K562 (cell line): ENCODE measurements around the gene LLCFC1. TPM values are rescaled to one million over a fixed set of nuclear protein-coding genes. Genes with fewer than 3 reads are reported as not detected.

ENCODE experiments used
- ATAC-seq: fragments of 200-7000 bp; cut with Tn5 transposase; 3 replicates; pipeline ENCODE4 v1.9.1; 2020; ENCODE audit warnings: moderate library complexity
- BruUV-seq: library from RNA; stranded (reverse); fragments of 400-500 nt; replicated peaks from 2 replicates; lab custom pipeline; 2021; lab: Mats Ljungman, UMichigan
- CTCF ChIA-PET: fragments of 300-600 bp; formaldehyde crosslinking; extraction: SDS; loops from one replicate; lab custom pipeline; 2021; ENCODE audit warnings: low intra/inter-chr PET ratio; lab: Yijun Ruan, JAX
- POLR2A ChIA-PET: fragments of 300-600, 350-650 bp; sonication (Branson Sonifier 250); formaldehyde crosslinking; extraction: SDS; loops from one replicate; lab custom pipeline; 2021; ENCODE audit warnings: antibody characterized with exemption, inconsistent platforms; lab: Yijun Ruan, JAX
- DNase-seq, 4 experiments: peaks; one replicate each; pipeline versions ENCODE4 v3.0.0 to v3.0.0-alpha.2; 2011 to 2018; ENCODE audit warnings: low spot score in 3 of 4, mixed read lengths in 3 of 4; ENCODE audit errors: extremely low read depth in 1 of 4
- FAIRE-seq: peaks from 2 replicates; lab custom pipeline; 2011; peaks lifted over from hg19 to GRCh38; lab: Jason Lieb, UNC
- H2AFZ ChIP-seq: 2 replicates; pipeline ENCODE4 v1.6.0; 2011; ENCODE audit warnings: low read depth, low read length, control low read depth, inconsistent platforms
- H3K27ac ChIP-seq: fragments of 200-600 bp; 3 replicates; pipeline ENCODE4 v1.8.0; 2011; ENCODE audit warnings: low read depth, mild to moderate bottlenecking, control low read depth, inconsistent platforms, low read length, moderate library complexity, mixed read lengths; ENCODE audit errors: extremely low read depth
- H3K27me3 ChIP-seq, 2 experiments: fragments of 300-600 bp in 1 of 2; 2 replicates in 1 of 2; 3 replicates in 1 of 2; pipeline versions ENCODE4 v1.6.0 to v1.8.0; 2011; ENCODE audit warnings: inconsistent platforms in 2 of 2, low read length in 2 of 2, mild to moderate bottlenecking in 1 of 2, mixed read lengths in 1 of 2, moderate library complexity in 1 of 2; ENCODE audit not compliant: control insufficient read depth in 2 of 2, insufficient read depth in 2 of 2
- H3K36me3 ChIP-seq: fragments of 300-600 bp; 3 replicates; pipeline ENCODE4 v1.8.0; 2011; ENCODE audit warnings: mild to moderate bottlenecking, low read length, inconsistent platforms; ENCODE audit not compliant: control insufficient read depth, insufficient read depth
- H3K4me1 ChIP-seq, 2 experiments: fragments of 200-600 bp in 1 of 2; replicated peaks in 1 of 2; 2 replicates in 1 of 2; 3 replicates in 1 of 2; pipeline versions ENCODE4 v1.5.1 to v1.8.0; 2011; ENCODE audit warnings: inconsistent platforms in 2 of 2, low read length in 2 of 2, mild to moderate bottlenecking in 1 of 2, mixed read lengths in 1 of 2, moderate library complexity in 1 of 2; ENCODE audit not compliant: control insufficient read depth in 2 of 2, insufficient read depth in 2 of 2
- H3K4me2 ChIP-seq: 2 replicates; pipeline ENCODE4 v1.6.1; 2011; ENCODE audit warnings: low read length, control low read depth, inconsistent platforms, mixed read lengths; ENCODE audit not compliant: insufficient read depth
- H3K4me3 ChIP-seq: fragments of 200-600 bp; sonication (generic), shearing (Covaris generic); 2 replicates; pipeline ENCODE4 v1.5.1; 2016; ENCODE audit warnings: control low read depth, inconsistent platforms
- H3K79me2 ChIP-seq: fragments of 200-600 bp; 3 replicates; pipeline ENCODE4 v1.8.0; 2011; ENCODE audit warnings: low read length, inconsistent platforms; ENCODE audit not compliant: control insufficient read depth, insufficient read depth
- H3K9ac ChIP-seq, 2 experiments: 2 replicates each; pipeline versions ENCODE4 v1.6.0 to v1.6.1; 2011; ENCODE audit warnings: low read depth in 2 of 2, low read length in 2 of 2, control low read depth in 1 of 2, inconsistent platforms in 1 of 2, mild to moderate bottlenecking in 1 of 2, mixed read lengths in 1 of 2; ENCODE audit not compliant: insufficient read depth in 1 of 2
- H3K9me1 ChIP-seq: one replicate; pipeline ENCODE4 v1.6.0; 2011; ENCODE audit warnings: inconsistent platforms, mild to moderate bottlenecking, low read length, moderate library complexity; ENCODE audit not compliant: control insufficient read depth, insufficient read depth
- H3K9me3 ChIP-seq: replicated peaks from 2 replicates; pipeline ENCODE4 v1.5.1; 2011; ENCODE audit warnings: low read depth, low read length, inconsistent platforms; ENCODE audit not compliant: control insufficient read depth, insufficient read depth
- H4K20me1 ChIP-seq: replicated peaks from 2 replicates; pipeline ENCODE4 v1.6.1; 2011; ENCODE audit warnings: low read length, inconsistent platforms, mixed read lengths; ENCODE audit not compliant: control insufficient read depth, insufficient read depth
- ARID1B ChIP-seq: fragments of 450-650 bp; IDR thresholded peaks from 2 replicates; pipeline ENCODE4 v1.6.1; 2016; ENCODE audit warnings: antibody characterized with exemption, mild to moderate bottlenecking, inconsistent platforms
- BRF1 ChIP-seq: IDR thresholded peaks from 3 replicates; pipeline ENCODE4 v1.6.1; 2011; ENCODE audit warnings: borderline replicate concordance, mild to moderate bottlenecking; ENCODE audit not compliant: insufficient read length; ENCODE audit errors: extremely low read depth
- CAMTA2 ChIP-seq: fragments of 250-450 bp; sonication (Bioruptor Pico); conservative IDR thresholded peaks from 2 replicates; pipeline ENCODE4 v1.5.1; 2022
- CEBPG ChIP-seq, 3 experiments: fragments of 200-800 bp in 1 of 3; sonication (Bioruptor generic) in 1 of 3; sonication (generic) in 1 of 3; formaldehyde crosslinking in 1 of 3; IDR thresholded peaks in 2 of 3; conservative IDR thresholded peaks in 1 of 3; 2 replicates each; pipeline versions ENCODE4 v1.6.1 to v1.8.0; 2016 to 2022; ENCODE audit warnings: missing compliant biosample characterization in 2 of 3, missing genetic modification characterization in 2 of 3, mild to moderate bottlenecking in 1 of 3, missing genetic modification reagents in 1 of 3
- CREBBP ChIP-seq: IDR thresholded peaks from one replicate; pipeline ENCODE4 v1.6.1; 2012; ENCODE audit warnings: low read depth, mild to moderate bottlenecking, control low read depth, inconsistent platforms, low read length
- ETV6 ChIP-seq, 3 experiments: fragments of 150-350 bp in 1 of 3; sonication (generic) in 1 of 3; formaldehyde crosslinking in 1 of 3; IDR thresholded peaks; 2 replicates each; pipeline versions ENCODE4 v1.6.1 to v1.8.0; 2014 to 2022; ENCODE audit warnings: borderline replicate concordance in 2 of 3, low read depth in 2 of 3, antibody characterized with exemption in 1 of 3, low read length in 1 of 3, mild to moderate bottlenecking in 1 of 3, missing genetic modification reagents in 1 of 3
- FOXA1 ChIP-seq: fragments of 450-650 bp; IDR thresholded peaks from 2 replicates; pipeline ENCODE4 v1.6.1; 2016; ENCODE audit warnings: mild to moderate bottlenecking, borderline replicate concordance
- HEY1 ChIP-seq: fragments of 250-450 bp; sonication (Bioruptor Pico); IDR thresholded peaks from 2 replicates; pipeline ENCODE4 v1.5.0; 2020; ENCODE audit warnings: mild to moderate bottlenecking, moderate library complexity, borderline replicate concordance
- KLF13 ChIP-seq: fragments of 450-650 bp; IDR thresholded peaks from 2 replicates; pipeline ENCODE4 v1.6.1; 2016; ENCODE audit warnings: missing genetic modification characterization, low read depth, mild to moderate bottlenecking, missing compliant biosample characterization, moderate library complexity, borderline replicate concordance
- SMARCA4 ChIP-seq: fragments of 450-650 bp; IDR thresholded peaks from 2 replicates; pipeline ENCODE4 v1.6.1; 2016
- SMARCC2 ChIP-seq: fragments of 450-650 bp; IDR thresholded peaks from 2 replicates; pipeline ENCODE4 v1.6.1; 2017; ENCODE audit warnings: antibody characterized with exemption, moderate library complexity, mild to moderate bottlenecking, low read depth
- THRAP3 ChIP-seq: fragments of 450-650 bp; IDR thresholded peaks from 2 replicates; pipeline ENCODE4 v1.6.1; 2016; ENCODE audit warnings: mild to moderate bottlenecking, inconsistent platforms, borderline replicate concordance
- VEZF1 ChIP-seq: fragments of 200-800 bp; sonication (Bioruptor generic); IDR thresholded peaks from 2 replicates; pipeline ENCODE4 v1.6.1; 2017; ENCODE audit warnings: missing genetic modification characterization, missing compliant biosample characterization
- ZNF696 ChIP-seq: fragments of 250-450 bp; sonication (Bioruptor Pico); conservative IDR thresholded peaks from 2 replicates; pipeline ENCODE4 v1.4.0; 2020; ENCODE audit warnings: mild to moderate bottlenecking, moderate library complexity
- WGBS: fragments of 100-300 bp; shearing (Covaris generic); methylation state at CpG from one replicate; pipeline ENCODE4 v1.1.6; 2016; ENCODE audit warnings: low coverage, mixed read lengths; ENCODE audit not compliant: insufficient coverage; ENCODE audit errors: missing lambda C conversion rate; 5-methylcytosine and 5-hydroxymethylcytosine counted together
- in situ Hi-C: fragments of 300-500 bp; cut with MboI; formaldehyde crosslinking; loops from 4 replicates; pipeline ENCODE4 v1.15.0; 2018; ENCODE audit warnings: inconsistent platforms, mixed read lengths
- intact Hi-C: fragments of 100-400 bp; cut with micrococcal nuclease; formaldehyde crosslinking; loops from 2 replicates; pipeline ENCODE4 v1.14.2; 2022
- polyA plus RNA-seq, 8 experiments: library from polyadenylated mRNA; depleted of rRNA in 4 of 8; stranded (reverse) in 5 of 8; unstranded in 3 of 8; fragments of >200 nt; fragmentation: Nextera tagmentation in 2 of 8; fragmentation: Illumina TruSeq in 1 of 8; extraction: Ambion mirVana in 2 of 8; extraction: Trizol in 1 of 8; gene quantifications; 2 replicates each; pipeline versions ENCODE4 v1.2.1 to v1.2.3, GENCODE V29; 2011 to 2014; ENCODE audit warnings: inconsistent platforms in 1 of 8, missing spikeins in 1 of 8
- total RNA-seq, 7 experiments: library from RNA; depleted of rRNA in 6 of 7; stranded (reverse); fragments of >200 nt in 6 of 7; fragmentation: Illumina TruSeq in 2 of 7; extraction: Trizol in 2 of 7; gene quantifications; 2 replicates each; pipeline versions ENCODE4 v1.2.1 to v1.2.3, GENCODE V29; 2011 to 2021; ENCODE audit warnings: low replicate concordance in 1 of 7

LLCFC1 gene
- total and polyA plus RNA-seq, 9 of the 15 experiments (the other 6 are each of a cell fraction or from before 2014, with no cell fraction given), result not detected

- ChIA-PET POLR2A (interaction anchor here (0.6 to 3.1 kb wide), 6 partner anchors 10 to 589 kb away, joined by 3 to 13 read pairs (median 4); no protein-coding TSS in a partner anchor), CTCF (interaction anchor here (3.1 kb wide), 1 partner anchor 81 kb away, joined by 15 read pairs; no protein-coding TSS in a partner anchor)
- peaks cover 25% of the 10 kb centered on the region for H3K79me2 ChIP-seq
- FAIRE-seq, result peak; percentile 93
- H3K27ac ChIP-seq, result peak within 1 kb of the TSS; percentile 74
- ATAC-seq, result peak; percentile 92
- 4% methylated on average over 9 of the region's 9 CpGs for WGBS
- in situ Hi-C loops (no loop called here), intact Hi-C loops (loop anchor here (1.0 to 2.0 kb wide), 5 partner anchors 23 to 108 kb away; partner anchors contain the start of gene LLCFC1)
- peak within 1 kb of the TSS; percentile 98 for H3K4me2 ChIP-seq
- peak within 1 kb of the TSS; percentile 73 to 75 for H3K9ac ChIP-seq
- H3K27me3 ChIP-seq, result no peaks in the 10 kb centered on the region
- peaks cover 31% of the 10 kb centered on the region for H3K36me3 ChIP-seq
- H3K4me3 ChIP-seq, result peak within 1 kb of the TSS; percentile 56
- no TSS peak for BruUV-seq
- peaks cover 35 to 70% of the 10 kb centered on the region in 2 experiments for H3K4me1 ChIP-seq
- H3K9me3 ChIP-seq, result no peaks in the 10 kb centered on the region
- H3K9me1 ChIP-seq, result no peaks in the 10 kb centered on the region
- H2AFZ ChIP-seq, result peak within 1 kb of the TSS; percentile 91
- DNase-seq, result peak; percentile 93 to 98 (median 96)
- peaks cover 15% of the 10 kb centered on the region for H4K20me1 ChIP-seq
- peak; percentile 41; the same call in 1 of the 2 replicates for TF ChIP-seq THRAP3
- TF ChIP-seq CEBPG (CRISPR knock-in tag; IDR thresholded peaks at IDR 0.05), result no peak
- TF ChIP-seq CEBPG (tag; conservative IDR thresholded peaks at IDR 0.05 in 1 of 2, IDR thresholded peaks at IDR 0.05 in 1 of 2), result no peak
- no peak for TF ChIP-seq HEY1 (CRISPR knock-in tag)
- TF ChIP-seq FOXA1, result no peak
- TF ChIP-seq SMARCA4, result peak; percentile 96
- TF ChIP-seq ETV6 (IDR thresholded peaks at IDR 0.05; ENCODE audit: borderline replicate concordance in 1 of 2, low read depth in 2 of 2, low read length in 1 of 2), result no peak
- TF ChIP-seq ETV6 (CRISPR knock-in tag; IDR thresholded peaks at IDR 0.05; ENCODE audit: borderline replicate concordance), result no peak
- TF ChIP-seq ZNF696, result no peak
- TF ChIP-seq KLF13 (tag), result peak; percentile 79; the same call in 1 of the 2 replicates
- TF ChIP-seq BRF1, result no peak
- TF ChIP-seq ARID1B, result peak; percentile 97
- TF ChIP-seq CREBBP, result no peak
- TF ChIP-seq VEZF1 (CRISPR knock-in tag), result peak; percentile 99
- TF ChIP-seq SMARCC2, result peak; percentile 85
- TF ChIP-seq CAMTA2 (CRISPR knock-in tag), result no peak
These were observed 23.0 kb downstream of the LLCFC1 start, which contains the start of gene KEL for GRCh38 chr7:142961973-142962926. KEL (minus strand) TSS chr7:142962363; CDS start chr7:142962206, 157 bp downstream.
